GM04504 (cell line): Measurements from ENCODE around the gene SEC22C.
"Not testable (repeated sequence)": the region's sequence is repeated elsewhere in the genome, so short reads cannot be mapped to it uniquely, and the experiment has no call there.

Experiments used
- DNase-seq: peaks from one replicate; pipeline ENCODE4 v3.0.0-alpha.2; 2012; ENCODE audit warnings: low read depth

Gene SEC22C, protein sequence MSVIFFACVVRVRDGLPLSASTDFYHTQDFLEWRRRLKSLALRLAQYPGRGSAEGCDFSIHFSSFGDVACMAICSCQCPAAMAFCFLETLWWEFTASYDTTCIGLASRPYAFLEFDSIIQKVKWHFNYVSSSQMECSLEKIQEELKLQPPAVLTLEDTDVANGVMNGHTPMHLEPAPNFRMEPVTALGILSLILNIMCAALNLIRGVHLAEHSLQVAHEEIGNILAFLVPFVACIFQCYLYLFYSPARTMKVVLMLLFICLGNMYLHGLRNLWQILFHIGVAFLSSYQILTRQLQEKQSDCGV

DNA sequence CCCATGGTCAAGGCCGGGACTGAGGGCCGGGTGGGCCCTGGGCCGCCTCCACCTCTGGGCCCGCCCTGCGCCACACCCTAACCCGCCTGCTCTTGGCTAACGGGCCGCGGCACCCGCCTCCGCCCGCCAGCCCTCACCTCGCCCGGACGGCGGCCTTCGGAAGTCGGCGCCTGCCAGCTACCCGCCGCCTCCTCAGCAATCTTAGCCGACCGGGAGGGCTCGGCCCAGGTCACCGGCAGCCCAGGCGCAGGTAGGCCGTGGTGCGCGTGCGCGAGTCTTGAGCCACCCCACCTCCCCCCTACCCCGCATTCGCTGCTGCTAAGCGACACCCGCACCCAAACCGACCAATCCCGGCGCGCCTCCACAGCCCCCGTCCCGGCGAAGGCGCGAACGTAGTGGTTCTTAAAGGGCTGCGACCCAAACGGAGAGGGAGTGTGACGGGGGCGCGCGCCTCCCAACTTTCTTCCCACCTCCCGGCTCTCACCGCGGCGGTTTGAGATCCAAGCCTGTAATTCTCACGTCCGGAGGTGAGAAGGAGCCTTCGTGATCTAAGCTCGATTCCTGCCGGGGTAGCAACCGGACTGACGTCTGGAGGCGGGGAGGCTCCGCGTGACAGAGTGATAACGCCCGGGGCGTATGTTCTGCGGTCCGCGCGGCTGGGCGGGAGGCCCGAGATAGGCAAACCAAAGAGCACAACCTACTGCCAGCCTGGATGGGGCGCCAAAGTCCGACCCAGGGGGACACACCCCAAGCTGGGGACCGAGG, at the start of gene SEC22C:
SEC22C (minus strand) TSS at position 259 of the 765 bp plus-strand sequence. CDS start 12,921 bp downstream, outside the sequence.
- peak; percentile 77 for DNase-seq

DNA sequence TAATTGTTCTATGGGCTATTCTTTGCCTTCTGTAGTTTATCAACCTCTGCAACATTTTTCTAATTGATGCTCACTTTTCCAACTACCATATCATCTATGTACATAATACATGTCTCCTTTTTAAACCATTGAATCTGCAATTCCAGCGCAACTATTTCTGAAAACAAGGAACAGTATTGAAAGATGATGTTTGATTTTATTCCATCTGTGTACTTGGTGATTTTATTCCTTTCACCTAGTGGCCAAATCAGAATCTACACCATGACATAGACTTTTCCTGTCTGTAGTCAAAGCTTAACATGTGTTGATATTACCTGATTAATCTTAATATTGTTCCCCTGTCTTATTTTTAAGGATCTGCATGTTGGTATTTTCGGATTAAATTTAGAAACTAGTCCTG, 31.7 kb upstream of the SEC22C start:
- no peak for DNase-seq

DNA sequence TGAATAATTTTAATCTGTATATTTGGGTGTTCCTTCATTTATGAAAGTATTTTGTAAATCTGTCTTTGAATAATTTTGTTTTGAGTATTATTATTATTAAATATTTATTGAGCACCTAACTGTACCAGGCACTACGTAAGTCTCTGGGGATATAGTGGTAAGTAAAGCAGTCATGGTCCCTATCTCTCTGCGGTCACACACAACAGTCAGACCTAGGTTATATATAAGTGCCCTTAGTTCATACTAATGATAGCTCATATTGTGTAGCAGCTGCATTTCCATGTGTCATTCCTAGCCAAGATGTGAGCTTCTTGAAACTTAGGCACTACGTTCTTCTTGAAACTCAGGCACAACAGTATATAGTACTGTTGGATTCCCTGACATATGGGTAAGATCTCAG, 31.2 kb upstream of the SEC22C start:
- no peak for DNase-seq

DNA sequence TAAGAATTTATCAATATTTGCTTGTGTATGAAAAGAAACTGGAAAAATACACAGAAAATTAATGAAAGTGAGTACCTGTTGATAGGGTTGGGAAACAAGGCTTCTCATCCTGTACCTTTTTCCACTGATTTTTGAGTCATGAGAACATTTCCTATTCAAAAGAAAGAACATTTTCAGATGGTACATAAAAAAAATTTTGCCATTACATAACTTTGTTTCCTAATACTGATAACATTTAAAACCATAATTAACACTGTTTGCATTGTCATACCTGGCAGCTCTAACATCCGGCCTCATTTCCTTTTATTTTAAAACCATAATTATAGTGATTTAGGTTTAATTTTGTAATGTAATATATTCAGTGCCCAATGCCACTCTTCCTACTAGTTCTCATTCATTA, 30.4 kb upstream of the SEC22C start:
- DNase-seq: no peak

DNA sequence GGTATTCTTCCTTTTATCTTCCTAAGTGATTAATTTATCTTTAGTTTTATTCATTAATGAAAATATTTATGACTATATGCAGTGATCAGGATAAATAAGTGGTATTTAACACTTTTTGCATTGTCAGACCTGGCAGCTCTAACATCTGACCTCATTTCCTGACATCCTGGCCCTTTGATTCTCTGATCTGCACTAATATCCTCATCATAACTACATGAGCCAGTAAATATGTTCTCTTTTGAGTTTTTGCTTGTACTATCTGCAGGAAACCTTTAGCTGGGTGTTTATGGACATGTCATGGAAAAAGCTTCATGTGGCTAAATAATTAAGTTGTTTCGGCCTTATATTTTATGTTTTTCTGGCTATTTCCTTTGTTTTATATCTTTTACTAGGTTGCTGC, 29.2 kb upstream of the SEC22C start:
- DNase-seq: no peak

DNA sequence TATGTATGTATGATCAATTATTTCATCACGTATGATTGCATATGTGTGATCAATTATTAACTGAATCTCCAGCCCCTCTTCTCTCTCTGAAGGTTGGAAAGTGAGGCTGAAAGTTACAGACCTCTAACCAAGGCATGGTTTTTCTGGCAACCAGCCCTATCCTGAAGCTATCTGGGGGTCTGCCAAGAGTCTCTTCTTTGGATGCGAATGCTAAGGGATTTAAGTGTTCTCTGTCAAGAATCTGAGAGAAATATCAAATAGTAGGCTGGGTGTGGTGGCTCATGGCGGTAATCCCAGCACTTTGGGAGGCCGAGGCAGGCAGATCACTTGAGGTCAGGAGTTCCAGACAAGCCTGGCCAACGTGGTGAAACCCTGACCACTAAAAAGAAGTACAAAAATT, 26.8 kb upstream of the SEC22C start:
- DNase-seq: peak; percentile 30

DNA sequence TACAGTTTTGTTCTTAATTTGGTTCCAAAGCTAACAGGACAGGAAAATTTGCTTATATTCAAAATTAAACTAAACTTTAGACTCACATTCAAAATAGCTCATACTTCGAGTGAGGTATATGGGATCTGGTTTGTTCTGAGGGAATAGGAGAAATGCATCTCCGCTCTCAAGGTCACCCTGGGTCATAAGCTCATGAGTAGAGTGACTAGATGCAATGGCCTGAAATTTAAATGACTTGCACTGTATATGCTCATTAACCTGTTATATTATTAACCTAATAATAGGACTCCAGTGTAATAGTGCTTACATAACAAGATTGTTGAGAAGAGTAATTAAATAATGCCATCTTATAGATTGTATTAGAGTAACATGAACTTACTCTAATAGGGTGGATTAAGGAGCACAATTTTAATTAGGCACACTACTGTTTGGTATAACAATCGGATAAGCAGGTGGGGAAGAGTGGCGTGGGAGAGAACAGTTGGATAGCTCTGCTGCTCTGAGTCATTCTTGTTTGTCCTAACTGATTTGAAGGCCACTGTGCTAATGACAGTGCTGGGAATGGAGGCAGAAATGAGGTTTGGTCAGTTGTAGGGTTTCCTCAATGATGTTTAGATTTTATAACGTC, 23.9 kb upstream of the SEC22C start:
- no peak for DNase-seq

DNA sequence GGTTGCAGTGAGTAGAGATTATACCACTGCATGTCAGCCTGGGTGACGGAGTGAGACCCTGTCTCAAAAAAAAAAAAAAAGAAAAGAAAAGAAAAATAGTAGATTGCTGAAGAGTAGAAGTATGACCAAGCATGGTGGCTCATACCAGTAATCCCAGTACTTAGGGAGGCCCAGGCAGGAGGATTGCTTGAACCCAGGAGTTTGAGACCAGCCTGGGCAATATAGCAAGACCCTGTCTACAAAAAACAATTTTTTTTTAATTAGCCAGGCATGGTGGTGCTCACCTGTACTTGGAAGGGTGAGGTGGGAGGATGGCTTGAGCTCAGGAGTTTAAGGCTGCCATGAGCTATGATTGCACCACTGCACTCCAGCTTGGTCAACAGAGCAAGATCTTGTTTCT, 21.2 kb upstream of the SEC22C start:
- DNase-seq: no peak

DNA sequence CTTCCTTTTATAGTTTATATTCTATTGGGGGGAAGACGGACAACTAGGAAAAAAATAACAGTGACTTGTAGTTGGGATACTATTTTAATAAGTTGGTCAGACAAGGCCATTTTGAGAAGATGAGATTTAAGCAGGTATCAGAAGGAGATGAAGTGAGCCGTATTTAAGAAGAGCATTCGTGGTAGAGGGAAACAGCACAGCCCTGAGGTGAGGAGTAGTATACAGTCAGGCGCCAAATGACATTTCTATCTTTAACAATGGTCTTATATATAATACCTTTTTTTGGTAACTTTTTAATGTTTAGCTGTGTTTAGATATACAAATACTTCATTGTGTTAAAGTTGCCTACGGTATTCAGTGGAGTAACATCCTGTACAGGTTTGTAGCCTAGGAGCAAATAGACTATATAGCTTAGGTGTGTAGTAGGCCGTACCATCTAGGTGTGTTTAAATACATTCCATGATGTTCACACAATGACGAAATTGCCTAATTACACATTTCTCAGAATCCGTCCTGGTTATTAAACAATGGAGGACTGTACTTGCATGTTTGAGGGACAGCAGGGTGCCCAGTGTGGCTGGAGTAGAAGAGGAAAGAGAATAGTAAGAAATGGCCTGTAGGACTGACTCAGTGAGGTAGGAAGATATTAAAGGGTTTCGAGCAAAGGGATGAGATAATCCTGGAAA, 20.3 kb upstream of the SEC22C start:
- no peak for DNase-seq

DNA sequence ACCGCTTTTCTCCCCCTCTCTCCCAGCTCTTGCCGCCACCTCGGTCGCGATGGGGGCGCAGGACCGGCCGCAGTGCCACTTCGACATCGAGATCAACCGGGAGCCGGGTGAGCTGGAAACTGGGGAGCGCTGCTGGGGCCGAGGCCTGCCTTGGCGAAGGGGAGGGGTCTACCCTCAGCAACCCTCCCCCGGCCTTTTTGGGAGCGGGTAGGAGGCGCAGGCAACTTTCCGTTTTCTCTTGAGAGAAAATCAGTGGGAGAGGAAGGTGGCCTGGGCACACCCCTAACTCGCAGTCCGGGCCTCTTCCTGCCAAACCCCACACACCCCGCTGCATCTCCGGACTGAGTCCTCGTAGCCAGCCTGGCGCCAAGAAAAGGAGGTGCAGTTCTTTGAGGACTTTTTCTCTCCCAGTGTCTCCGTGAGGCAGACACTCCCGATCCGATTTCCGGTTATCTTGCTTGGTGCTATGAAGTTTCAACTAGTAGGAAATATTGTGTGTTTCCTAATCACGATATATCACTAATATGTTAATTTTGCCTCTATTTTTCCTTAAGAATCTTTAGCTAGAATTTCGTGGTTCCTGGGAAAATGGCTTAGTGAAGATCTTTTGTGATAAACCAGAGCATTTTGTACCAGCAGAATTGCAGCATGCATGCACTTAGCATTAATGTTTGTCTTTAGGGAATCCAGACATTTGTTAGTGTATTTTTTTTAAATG, 19.4 kb upstream of the SEC22C start:
- DNase-seq: peak; percentile 30

DNA sequence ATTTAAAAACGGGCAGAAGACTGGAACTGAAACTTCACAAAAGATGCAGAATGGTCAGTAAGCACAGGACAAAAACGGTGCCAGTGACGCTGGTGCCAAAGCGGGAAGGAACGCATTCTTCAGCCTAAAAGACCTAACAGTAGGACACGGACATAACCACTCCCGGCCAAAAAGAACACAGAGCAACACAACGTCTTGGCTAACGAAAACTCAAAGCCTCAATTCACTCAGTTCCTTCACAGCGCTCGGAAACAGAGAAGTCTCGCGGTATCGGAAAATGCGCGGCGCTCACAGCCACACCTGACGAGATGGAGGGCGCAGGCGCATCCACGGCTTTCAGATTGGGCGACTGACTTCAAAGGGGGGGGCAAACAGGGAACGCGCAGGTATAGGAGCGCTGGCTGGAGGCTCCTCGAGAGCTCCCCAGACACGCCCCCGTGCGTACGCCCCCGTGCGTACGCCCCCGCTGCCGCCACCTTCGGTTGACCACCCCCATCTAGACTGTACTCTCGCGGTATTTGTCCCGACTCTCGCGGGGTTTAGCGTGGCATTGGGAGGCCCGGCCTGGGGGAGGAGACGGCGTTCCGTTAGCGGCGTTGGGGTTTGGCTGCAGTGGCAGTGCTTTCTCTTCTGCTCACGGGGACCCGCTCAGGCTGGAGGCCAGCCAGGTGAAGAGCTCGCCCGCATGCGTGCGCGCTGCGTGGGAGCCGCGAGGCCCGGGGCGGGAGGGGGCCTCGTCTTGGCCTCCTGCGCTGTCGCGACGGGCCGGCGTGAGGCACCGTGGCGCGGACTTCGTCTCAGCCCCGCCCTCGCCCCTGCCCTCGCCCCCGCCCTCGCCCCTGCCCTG, 18.6 kb upstream of the SEC22C start, which contains the start of gene NKTR:
NKTR (plus strand) TSS at position 576 of the 847 bp plus-strand sequence. CDS start 321 bp downstream, outside the sequence.
- peak; percentile 93 for DNase-seq

DNA sequence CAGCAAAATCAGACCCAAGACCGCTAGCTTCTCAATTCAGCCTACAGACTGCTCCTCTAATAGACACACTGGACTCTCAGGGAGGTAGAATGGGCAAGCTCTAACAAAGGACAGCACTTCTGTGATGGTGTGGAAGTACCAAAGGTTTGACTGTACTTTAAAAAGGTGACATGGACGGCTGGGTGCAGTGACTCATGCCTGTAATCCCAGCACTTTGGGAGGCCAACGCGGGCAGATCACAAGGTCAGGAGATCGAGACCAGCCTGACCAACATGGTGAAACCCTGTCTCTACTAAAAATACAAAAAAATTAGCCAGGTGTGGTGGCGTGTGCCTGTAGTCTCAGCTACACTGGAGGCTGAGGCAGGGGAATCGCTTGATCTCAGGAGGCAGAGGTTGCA, 15.3 kb upstream of the SEC22C start:
- not testable (repeated sequence) for DNase-seq

DNA sequence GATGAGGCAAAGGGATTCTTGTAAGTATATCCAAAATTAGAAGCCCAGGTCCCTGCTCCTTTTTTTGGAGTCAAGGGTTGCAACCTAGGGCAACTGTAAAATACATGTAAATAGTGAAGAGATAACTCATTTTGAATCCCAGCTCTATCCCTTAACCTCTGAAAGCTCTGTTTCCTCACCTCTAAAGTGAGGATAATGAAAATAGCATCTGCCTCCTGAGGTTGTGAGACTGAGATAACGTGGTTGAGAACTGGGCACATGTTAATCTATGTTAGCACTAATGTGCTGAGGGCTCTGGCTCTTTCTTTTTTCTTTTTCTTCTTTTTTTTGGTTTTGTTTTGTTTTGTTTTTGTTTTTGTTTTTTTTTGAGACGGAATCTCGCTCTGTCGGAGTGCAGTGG, 13.9 kb upstream of the SEC22C start:
- no peak for DNase-seq

DNA sequence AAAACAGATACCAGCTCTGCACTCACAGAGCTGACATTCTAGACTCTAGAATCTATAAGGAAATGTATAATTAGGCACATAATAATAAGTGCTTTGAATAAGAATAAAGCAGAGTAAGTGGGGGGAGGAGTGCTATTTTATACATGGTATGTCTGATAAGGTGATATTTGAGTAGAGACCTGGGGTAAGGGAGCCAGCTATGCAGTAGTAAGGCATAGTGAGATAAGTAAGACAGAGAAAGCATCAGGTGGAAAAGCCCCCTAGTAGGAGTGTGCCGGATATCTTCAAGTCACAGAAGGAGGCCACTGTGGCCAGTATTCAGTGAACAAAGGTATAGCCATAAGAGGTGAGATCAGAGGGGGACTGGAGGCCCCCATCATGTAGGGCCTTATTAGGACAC, 11.9 kb upstream of the SEC22C start:
- DNase-seq: no peak

DNA sequence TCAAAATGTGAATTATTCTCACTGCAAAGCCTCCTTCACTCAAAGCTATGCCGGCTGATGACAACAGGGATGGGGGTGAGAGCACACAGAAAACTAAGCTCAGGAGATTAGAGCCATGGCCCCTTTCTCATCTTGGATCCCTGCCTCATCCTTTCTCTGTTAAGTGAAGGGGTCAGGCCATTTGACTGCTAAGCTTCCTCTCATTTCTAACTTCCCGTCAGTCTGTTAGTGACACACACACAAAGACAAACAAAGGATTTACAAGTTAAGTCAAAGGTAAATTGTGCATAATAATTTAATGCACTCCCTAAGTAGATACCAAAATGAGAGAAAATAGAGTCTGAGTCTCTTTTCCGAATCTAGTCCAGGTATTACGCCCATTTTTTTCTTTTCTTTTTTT, 10.0 kb upstream of the SEC22C start:
- no peak for DNase-seq

DNA sequence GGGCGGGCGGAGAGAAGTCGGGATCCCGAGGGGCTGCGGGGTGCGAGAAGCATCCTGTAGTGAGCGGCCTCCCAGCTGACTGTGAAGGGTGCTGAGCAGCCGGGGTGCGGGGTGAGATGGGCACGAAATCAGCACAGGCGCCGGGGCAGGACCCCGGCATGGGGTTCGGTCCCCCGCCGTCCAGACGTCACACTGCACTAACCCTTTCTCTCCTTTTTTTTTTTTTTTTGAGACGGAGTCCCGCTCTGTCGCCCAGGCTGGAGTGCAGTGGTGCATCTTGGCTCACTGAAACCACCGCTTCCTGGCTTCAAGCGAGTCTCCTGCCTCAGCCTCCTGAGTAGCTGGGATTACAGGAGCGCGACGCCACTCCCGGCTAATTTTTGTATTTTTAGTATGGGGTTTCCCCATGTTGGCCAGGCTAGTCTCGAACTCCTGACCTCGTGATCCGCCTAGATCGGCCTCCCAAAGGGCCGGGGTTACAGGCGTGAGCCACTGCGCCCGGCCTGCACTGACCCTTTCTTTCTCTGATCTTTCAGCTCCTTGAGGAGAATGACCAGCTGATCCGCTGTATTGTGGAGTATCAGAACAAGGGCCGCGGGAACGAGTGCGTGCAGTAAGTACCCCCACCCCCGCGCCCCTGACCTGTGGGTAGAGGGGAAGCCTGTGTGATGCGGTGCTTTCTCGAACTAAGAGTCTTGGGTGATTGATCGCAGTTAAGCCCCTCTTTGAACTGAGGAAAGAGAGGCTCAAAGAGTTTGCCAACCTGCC, 9.4 kb upstream of the SEC22C start:
- DNase-seq: no peak

DNA sequence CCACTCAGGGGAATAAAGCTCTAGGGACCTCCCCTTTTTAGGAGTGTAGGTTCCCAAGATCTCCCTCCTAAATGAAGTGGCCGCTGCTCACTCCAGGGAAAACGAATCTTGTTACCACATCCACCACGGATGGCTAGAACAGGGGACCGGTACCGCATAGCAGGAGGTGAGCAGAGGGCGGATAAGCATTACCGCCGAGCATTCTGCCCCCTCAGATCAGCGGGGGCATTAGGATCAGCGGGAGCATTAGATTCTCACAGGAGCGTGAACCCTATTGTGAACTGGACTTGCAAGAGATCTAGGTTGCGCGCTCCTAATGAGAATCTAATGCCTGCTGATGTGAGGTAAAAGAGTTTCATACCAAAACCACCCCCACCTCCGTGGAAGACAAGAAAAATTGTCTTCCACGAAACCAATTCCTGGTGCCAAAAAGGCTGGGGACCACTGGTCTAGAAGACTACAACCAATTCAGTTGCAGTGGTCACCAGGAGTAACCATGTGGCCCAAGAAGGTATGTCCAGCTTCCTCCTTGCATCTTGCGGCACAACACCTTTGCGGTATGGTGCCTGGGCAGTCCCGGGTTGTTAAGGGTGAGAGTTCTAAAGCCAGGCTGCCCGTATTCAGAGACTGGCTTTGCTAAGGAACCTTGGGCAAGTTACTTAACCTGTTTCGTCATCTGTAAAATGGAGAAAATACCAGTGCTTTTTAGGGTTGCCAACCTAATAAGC, 7.8 kb upstream of the SEC22C start:
- no peak for DNase-seq

DNA sequence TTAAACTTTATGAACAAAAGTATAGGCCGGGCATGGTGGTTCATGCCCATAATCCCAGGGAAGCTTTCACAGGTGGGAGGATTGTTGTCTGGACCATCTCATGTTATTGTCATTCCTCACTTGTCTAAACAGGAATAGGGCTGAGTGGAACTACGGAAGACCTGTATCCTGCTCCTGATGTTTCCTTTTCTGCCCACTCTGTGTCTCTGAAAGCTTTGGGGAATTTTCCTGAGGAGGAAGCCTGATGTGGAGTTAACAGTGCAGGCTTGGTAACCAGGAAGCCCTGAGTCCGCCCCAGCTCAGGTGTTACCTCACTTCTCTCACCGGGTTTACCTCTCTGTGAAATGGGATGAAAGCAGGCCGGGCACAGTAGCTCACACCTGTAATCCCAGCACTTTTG, 6.9 kb upstream of the SEC22C start:
- no peak for DNase-seq

DNA sequence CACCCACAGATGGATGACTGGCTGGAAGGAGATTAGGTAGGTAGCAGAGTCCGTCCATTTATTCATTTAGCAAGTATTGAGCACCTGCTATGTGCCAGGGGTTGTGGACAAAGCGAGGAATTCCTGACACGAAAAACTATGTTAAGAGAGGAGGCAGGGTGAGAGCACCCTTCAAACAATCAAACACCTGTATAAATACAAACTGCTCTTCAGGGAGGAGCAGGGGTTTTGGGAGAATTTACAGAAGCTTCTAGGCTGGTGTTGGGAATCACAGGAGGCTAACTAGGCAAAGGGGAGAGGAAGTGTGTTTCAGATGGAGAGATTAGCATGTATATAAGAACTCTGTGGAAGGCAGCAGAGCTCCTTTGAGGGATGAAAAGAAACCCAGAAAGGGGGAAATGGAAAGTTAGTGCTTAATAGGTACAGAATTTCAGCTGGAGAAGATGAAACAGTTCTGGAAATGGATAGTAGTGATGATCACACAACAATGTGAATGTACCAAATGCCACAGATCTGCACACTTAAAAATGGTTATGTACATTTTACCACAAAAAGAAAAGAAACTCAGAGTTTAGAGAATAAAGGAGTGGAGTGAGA, 805 bp upstream of the SEC22C start:
- DNase-seq: no peak
